Measurements from ENCODE around the gene PBOV1.
"Not testable (repeated sequence)": the region's sequence is repeated elsewhere in the genome, so short reads cannot be mapped to it uniquely, and the experiment has no call there.

The PBOV1 gene

GRCh38 chr6:138225953-138226352 lies 7.7 kb upstream of the PBOV1 start:
- TF ChIP-seq, protein P1, sequence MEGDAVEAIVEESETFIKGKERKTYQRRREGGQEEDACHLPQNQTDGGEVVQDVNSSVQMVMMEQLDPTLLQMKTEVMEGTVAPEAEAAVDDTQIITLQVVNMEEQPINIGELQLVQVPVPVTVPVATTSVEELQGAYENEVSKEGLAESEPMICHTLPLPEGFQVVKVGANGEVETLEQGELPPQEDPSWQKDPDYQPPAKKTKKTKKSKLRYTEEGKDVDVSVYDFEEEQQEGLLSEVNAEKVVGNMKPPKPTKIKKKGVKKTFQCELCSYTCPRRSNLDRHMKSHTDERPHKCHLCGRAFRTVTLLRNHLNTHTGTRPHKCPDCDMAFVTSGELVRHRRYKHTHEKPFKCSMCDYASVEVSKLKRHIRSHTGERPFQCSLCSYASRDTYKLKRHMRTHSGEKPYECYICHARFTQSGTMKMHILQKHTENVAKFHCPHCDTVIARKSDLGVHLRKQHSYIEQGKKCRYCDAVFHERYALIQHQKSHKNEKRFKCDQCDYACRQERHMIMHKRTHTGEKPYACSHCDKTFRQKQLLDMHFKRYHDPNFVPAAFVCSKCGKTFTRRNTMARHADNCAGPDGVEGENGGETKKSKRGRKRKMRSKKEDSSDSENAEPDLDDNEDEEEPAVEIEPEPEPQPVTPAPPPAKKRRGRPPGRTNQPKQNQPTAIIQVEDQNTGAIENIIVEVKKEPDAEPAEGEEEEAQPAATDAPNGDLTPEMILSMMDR (IDR thresholded peaks at IDR 0.05; ENCODE audit: control insufficient read depth, extremely low read depth, insufficient read depth): no peak
- DNase-seq (ENCODE audit: low read depth): no peak
- no peak overlapping the region for H3K4me3 ChIP-seq (ENCODE audit: low read depth, low read length)

DNA sequence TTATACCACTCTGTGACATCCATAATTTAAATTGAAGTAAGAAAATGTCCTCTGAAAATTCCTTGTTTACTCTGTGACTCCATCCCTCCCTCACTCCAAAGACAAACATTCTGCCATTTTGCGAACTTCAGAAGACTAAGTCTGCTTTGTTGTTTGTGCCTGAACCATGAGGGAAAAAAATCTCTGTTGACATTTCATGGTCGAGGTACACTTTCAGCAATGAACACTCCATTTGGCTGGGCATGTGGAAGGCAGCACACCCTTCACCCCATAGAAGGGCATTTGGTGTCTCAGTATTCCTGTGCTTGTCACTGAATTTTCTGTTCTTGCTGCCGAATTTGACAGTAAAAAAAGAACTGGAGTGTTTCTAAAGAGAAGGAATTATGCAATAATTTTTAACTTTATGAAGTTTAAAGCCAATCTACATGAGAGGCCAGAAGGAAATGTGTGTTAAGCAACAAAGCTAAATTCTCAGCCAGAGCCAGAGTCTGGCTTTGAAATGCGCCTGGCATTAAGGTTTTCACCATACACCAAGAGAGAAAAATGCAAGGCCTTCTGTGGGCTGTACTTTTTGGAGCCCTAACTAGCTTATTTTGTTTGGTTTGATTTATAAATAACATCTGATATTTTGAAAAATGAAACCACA lies 4.7 kb upstream of the PBOV1 start:
- TF ChIP-seq, protein P1 (IDR thresholded peaks at IDR 0.05; ENCODE audit: control insufficient read depth, extremely low read depth, insufficient read depth): no peak
- no peak for DNase-seq (ENCODE audit: low read depth)

DNA sequence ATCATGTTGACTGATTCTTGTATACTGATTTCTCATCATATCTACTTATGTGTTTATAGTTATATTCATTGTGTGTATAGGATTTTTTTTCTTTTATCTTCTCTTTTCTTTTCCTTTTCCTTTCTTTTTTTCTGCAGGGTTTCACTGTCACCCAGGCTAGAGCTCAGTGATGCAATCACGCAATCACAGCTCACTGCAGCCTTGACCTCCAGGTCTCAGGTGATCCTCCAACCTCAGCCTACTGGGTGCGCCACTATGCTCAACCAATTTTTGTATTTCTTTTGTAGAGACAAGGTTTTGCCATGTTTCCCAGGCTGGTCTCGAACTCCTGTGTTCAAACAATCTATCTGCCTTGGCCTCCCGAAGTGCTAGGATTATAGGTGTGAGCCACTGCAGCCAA lies 1.6 kb upstream of the PBOV1 start:
- no peak for DNase-seq (ENCODE audit: low read depth)
- H3K4me3 ChIP-seq (ENCODE audit: low read depth, low read length): no peak overlapping the region
- TF ChIP-seq, protein P1 (IDR thresholded peaks at IDR 0.05; ENCODE audit: control insufficient read depth, extremely low read depth, insufficient read depth): no peak

More for the DNA sequence above, 4.7 kb upstream of the PBOV1 start:
- no peak overlapping the region for H3K4me3 ChIP-seq (ENCODE audit: low read depth, low read length)

- TF ChIP-seq, protein P1 (IDR thresholded peaks at IDR 0.05; ENCODE audit: control insufficient read depth, extremely low read depth, insufficient read depth): no peak
- H3K4me3 ChIP-seq (ENCODE audit: low read depth, low read length): no peak overlapping the region
- no peak for DNase-seq (ENCODE audit: low read depth)
Measured at GRCh38 chr6:138219398-138219797, 1.1 kb upstream of the PBOV1 start.

DNA sequence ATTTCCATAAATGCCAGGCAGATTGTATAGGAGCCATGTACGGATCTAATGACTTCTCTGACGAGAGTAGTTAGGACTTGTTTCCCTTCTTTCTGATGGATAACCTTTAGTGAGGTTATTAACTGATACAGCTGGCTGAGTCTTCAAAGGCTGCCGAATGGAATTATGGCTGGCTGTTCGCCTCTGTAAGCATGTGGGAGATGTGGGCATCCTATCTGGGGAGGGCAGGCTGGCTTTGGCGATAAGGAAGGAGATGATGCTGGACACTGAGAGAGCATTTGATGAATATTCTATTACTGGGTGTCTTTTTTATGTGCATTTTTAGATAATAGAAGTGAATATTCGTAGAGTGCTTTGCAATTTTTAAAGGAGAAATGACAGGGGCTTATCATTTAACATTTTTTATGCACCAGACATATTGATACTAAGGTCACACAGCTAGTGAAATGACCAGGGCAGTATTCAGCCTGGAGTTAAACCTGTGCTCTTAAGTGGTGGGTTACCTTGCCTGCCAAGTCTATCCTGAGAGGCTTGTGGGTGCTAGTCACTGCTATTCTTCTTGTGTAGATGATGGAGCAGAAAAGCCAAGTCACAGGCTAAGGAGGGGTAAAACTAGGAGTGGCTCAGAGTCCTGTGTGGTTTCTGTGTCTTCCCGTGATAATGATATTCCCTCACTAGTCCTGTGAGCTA lies 3.1 kb downstream of the PBOV1 start:
- TF ChIP-seq, protein P1 (IDR thresholded peaks at IDR 0.05; ENCODE audit: control insufficient read depth, extremely low read depth, insufficient read depth): no peak
- DNase-seq (ENCODE audit: low read depth): no peak
- no peak overlapping the region for H3K4me3 ChIP-seq (ENCODE audit: low read depth, low read length)

DNA sequence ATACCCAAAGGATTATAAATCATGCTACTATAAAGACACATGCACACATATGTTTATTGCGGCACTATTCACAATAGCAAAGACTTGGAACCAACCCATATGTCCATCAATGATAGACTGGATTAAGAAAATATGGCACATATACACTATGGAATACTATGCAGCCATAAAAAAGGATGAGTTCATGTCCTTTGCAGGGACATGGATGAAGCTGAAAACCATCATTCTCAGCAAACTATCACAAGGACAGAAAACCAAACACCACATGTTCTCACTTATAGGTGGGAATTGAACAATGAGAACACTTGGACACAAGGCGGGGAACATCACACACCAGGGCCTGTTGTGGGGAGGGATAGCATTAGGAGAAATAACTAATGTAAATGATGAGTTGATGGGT lies 5.8 kb downstream of the PBOV1 start:
- DNase-seq (ENCODE audit: low read depth); H3K4me3 ChIP-seq (ENCODE audit: low read depth, low read length): not testable (repeated sequence)

DNA sequence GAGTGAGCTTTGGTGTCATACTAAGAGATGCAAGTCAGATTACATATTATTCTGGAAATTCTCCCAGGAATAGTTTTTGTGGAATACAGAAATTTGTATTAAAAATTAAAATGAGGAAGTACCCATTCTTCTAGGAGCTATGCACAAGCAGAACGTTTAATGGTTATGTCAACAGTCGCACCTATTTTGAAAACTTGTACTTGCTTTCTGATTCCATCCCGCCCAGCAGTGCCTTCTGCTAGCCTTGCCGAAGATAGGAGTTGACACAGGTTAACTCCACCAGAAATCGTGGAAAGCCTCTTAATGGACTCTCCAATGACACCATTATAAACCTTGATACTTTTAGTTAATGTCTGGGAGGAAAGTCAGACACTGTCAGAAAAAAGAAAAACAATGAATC lies 6.7 kb downstream of the PBOV1 start:
- TF ChIP-seq, protein P1 (IDR thresholded peaks at IDR 0.05; ENCODE audit: control insufficient read depth, extremely low read depth, insufficient read depth): no peak
- DNase-seq (ENCODE audit: low read depth): no peak
- H3K4me3 ChIP-seq (ENCODE audit: low read depth, low read length): no peak overlapping the region

Measured in LNCaP clone FGC (cell line).